ENCODE results near the gene GHRL.

Gene GHRL

DNA sequence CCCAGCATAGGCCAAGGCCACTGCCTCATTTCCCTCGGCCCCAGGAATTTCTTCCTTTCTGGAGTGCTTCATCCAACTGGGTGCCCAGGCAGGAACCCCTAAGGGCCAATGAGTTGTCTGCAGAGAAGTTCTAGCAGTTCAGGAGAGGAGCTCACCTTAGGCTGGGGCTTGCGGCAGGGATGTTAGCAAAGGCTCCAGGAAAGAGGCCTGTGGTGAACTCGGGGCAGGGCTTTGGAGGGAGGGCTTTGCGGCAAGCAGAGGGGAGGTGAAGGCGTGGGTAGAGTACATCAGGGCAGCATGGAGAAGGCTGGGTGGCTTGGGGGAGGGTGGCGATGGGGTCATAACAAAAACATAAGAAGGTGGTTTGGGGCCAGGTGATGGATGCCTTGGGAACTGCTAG is 1.1 kb downstream of the GHRL start:
- H3K4me1 Mint-ChIP-seq = peaks cover 33% of the 10 kb centered on the region
- no peak overlapping the region for H3K4me3 Mint-ChIP-seq

DNA sequence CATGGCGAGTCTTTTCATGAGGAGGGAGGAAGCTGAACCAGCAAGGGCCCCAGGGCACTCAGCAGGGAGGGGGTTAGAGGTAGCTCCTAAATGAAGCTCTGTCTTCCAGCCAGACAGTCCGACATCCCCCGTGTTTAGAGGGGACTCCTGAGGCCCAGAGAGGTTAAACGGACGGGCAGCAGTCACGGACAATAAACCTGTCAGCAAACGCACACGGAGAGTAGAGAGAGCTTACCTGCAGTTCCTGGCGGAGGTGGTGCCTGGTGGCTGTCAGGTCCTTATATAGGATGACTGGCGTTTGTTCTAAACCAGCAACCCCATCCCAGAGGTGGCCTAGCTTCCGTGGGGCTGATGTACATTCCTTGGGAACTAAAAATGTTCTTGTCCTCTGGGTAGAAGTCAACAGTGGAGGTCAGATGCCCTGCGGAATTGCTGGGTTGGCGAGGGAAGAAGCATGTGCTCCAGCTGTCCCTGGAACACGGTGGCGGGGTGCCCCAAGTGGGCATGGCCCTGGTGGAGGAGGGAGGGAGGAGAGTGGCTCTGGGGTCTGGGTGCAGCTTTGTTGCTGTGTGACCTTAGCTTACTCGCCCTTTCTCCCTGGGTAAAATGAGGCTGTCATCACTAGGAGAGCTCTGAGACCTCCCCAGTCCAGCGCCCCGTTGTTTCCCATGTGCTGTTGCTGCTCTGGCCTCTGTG is 2.1 kb downstream of the GHRL start:
- H3K27ac Mint-ChIP-seq = peak overlapping the region; percentile 74

More for the DNA sequence above, 1.1 kb downstream of the GHRL start:
- Mint-ChIP-seq H3K27ac (peak overlapping the region; percentile 74), H3K36me3 (peaks cover 29% of the 10 kb centered on the region), H3K9me3 (no peaks in the 10 kb centered on the region), H3K27me3 (no peaks in the 10 kb centered on the region)
- no peak for ATAC-seq

DNA sequence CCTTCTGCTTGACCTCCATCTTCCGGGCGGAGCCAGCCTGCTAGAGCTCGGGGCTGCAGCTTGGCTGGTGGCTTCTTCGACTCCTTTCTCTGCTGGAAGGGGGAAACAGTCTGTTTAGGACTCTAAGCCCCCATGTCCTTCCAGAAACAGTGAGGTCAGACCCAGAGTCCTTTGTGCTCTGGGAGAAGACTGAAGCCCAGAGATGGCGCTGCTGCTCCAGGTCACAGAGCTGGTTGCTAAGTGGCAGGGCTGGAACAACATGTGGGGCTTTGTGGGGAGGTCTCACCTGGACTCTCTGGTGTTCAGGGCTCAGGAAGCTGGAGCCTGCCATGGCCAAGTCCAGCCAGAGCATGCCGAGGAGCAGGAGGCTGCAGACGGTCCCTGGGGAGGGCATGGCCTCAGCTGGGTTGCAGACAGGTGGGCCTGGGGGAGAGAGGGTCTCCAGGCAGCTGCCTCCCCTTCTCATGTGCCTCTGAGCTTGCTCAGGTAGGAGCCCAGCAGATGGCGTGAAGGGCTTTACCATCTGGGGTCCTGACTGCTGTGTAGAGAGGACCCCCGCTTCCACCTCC is 2.9 kb downstream of the GHRL start:
- no peak overlapping the region for H3K27ac Mint-ChIP-seq
- peaks cover 44% of the 10 kb centered on the region for H3K4me1 Mint-ChIP-seq
- no peak for ATAC-seq
- H3K4me3 Mint-ChIP-seq = no peak overlapping the region
- no peaks in the 10 kb centered on the region for H3K9me3 Mint-ChIP-seq
- peaks cover 31% of the 10 kb centered on the region for H3K36me3 Mint-ChIP-seq
- no peaks in the 10 kb centered on the region for H3K27me3 Mint-ChIP-seq

More for the DNA sequence above, 2.1 kb downstream of the GHRL start:
- H3K4me1 Mint-ChIP-seq = peaks cover 36% of the 10 kb centered on the region
- no peaks in the 10 kb centered on the region for H3K9me3 Mint-ChIP-seq
- ATAC-seq = no peak
- H3K27me3 Mint-ChIP-seq = no peaks in the 10 kb centered on the region
- H3K4me3 Mint-ChIP-seq = no peak overlapping the region
- H3K36me3 Mint-ChIP-seq = peaks cover 28% of the 10 kb centered on the region

DNA sequence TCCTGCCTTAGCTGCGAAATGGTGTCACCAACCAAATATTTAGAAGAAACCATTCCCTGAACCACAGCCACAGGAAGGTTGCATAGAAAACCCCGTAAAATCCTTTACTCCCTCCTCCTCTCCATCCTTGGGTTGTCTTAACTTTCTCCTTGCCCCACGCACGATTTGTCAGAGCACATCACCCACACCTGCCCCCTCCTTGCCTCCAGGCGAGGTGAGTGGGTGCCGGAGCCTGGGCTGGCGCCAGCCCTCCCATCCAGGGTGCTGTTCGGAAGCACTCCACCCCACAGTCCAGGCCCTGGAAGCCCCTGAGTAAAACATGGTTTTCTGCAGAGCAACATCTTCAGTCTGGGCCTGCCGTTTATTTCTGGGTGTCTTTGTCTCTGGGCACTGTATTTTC is 3.7 kb downstream of the GHRL start:
- no peak for ATAC-seq
- no peaks in the 10 kb centered on the region for H3K27me3 Mint-ChIP-seq
- peaks cover 46% of the 10 kb centered on the region for H3K4me1 Mint-ChIP-seq
- no peak overlapping the region for H3K27ac Mint-ChIP-seq
- H3K36me3 Mint-ChIP-seq = peaks cover 24% of the 10 kb centered on the region
- no peak overlapping the region for H3K4me3 Mint-ChIP-seq
- H3K9me3 Mint-ChIP-seq = no peaks in the 10 kb centered on the region

DNA sequence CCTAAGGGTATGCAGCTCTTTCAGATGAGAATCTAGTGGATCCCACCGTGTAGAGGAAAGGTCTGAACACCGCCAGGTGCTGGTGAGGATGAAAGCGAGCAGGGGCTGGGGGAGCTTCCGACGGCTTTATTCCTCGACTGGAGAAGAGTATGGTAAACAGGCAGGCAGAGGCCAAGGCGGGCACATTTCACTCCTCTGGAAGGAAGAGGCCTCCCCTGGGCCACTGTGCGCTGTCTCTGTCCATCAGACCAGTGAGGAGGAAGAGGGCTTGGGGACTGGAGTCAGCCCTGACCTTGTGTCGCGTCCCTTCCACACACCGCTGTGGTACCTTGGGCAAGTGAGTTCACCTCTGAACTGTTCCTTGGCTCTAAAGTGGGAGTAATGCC is 4.2 kb downstream of the GHRL start:
- H3K36me3 Mint-ChIP-seq = peaks cover 22% of the 10 kb centered on the region
- H3K4me3 Mint-ChIP-seq = no peak overlapping the region
- peaks cover 46% of the 10 kb centered on the region for H3K4me1 Mint-ChIP-seq
- H3K27me3 Mint-ChIP-seq = no peaks in the 10 kb centered on the region
- H3K27ac Mint-ChIP-seq = no peak overlapping the region
- ATAC-seq = no peak
- H3K9me3 Mint-ChIP-seq = no peaks in the 10 kb centered on the region

DNA sequence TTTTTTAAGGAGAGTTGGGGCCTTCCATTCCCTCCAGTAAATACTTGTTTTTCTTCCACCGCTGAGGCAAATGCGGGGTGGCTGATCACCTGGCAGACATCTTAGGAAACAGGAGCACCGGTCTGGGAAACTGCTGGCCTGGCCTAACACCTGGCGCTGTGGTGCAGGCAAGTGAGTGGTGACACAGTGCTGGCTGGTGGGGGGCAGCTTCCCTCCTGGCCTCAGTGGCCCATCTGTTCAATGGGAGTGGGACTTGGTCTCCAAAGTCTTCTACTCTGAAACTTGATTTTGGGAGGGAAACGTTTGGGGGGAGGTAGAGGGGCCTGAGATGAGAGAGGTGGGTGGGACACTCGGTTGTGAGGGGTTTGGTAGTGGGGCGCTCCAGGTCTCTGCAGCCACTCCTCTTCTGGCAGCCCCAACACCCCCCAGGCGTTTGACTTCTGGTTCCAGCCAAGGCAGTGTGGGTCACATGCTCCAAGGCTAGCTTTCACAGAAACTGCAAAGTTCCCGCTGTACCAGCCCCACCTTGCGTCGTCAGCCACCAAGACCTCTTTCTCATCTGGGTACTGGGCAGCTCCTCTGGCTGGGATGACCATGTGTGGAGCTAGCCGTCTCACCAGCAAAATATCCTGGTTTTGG is 4.7 kb downstream of the GHRL start:
- no peak for ATAC-seq
- H3K9me3 Mint-ChIP-seq = no peaks in the 10 kb centered on the region
- H3K27ac Mint-ChIP-seq = no peak overlapping the region
- H3K27me3 Mint-ChIP-seq = no peaks in the 10 kb centered on the region
- H3K4me3 Mint-ChIP-seq = no peak overlapping the region
- H3K36me3 Mint-ChIP-seq = peaks cover 22% of the 10 kb centered on the region
- peaks cover 43% of the 10 kb centered on the region for H3K4me1 Mint-ChIP-seq

DNA sequence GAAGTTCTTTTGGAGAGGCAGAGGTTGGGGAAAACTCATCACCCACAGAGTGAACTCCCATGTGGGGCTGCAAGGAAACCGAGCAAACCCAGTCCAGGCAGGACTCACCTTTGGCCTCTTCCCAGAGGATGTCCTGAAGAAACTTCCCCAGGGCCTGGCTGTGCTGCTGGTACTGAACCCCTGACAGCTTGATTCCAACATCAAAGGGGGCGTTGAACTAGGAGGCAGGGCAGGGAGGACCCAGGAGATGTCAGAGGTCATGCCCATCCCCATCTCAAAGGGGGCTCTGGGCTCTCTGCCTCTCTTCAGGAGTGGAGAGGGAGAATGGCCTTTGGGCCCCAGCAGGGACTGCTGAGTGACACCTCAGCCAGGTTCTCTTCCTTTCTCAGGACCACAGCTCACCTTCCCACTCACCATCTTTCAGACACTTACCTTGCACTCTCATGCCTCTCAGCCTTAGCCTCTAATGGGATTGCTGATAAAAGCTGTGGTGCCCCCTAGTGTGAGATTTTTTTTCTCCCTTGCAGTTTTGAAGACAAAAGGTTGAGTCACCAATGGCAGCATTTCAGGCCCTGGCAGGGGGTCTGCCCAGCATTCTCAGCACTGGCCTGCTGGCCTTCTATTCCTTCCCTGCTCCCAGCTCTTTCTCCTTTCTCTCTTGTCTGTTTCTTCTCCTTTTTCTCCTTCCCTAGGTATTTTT is 6.0 kb downstream of the GHRL start:
- no peak overlapping the region for H3K27ac Mint-ChIP-seq
- no peak overlapping the region for H3K4me3 Mint-ChIP-seq
- H3K27me3 Mint-ChIP-seq = no peaks in the 10 kb centered on the region
- ATAC-seq = no peak
- H3K9me3 Mint-ChIP-seq = no peaks in the 10 kb centered on the region
- H3K4me1 Mint-ChIP-seq = peaks cover 30% of the 10 kb centered on the region
- H3K36me3 Mint-ChIP-seq = peaks cover 30% of the 10 kb centered on the region

DNA sequence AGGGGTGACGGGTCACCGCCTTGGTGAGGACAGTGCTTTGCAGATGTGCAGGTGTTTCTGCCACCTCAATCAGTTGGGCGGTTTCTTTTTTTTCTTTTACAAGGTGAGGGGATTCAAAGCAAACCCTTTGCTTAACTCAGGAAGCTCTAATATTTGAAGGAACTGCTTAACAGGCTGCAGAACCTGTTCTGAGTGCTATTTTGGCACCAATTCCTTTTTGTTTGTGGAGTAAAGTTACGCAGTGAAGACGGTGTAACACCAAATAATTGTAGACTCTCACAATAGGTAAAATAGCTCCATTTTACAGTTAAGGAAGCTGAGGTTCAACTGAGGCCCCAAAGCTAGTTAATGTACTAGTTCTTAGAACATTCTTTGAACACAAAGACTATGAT is 6.6 kb downstream of the GHRL start:
- Mint-ChIP-seq H3K4me1 (peaks cover 24% of the 10 kb centered on the region), H3K9me3 (no peaks in the 10 kb centered on the region), H3K27ac (no peak overlapping the region), H3K36me3 (peaks cover 30% of the 10 kb centered on the region), H3K4me3 (no peak overlapping the region), H3K27me3 (no peaks in the 10 kb centered on the region)
- ATAC-seq = no peak

DNA sequence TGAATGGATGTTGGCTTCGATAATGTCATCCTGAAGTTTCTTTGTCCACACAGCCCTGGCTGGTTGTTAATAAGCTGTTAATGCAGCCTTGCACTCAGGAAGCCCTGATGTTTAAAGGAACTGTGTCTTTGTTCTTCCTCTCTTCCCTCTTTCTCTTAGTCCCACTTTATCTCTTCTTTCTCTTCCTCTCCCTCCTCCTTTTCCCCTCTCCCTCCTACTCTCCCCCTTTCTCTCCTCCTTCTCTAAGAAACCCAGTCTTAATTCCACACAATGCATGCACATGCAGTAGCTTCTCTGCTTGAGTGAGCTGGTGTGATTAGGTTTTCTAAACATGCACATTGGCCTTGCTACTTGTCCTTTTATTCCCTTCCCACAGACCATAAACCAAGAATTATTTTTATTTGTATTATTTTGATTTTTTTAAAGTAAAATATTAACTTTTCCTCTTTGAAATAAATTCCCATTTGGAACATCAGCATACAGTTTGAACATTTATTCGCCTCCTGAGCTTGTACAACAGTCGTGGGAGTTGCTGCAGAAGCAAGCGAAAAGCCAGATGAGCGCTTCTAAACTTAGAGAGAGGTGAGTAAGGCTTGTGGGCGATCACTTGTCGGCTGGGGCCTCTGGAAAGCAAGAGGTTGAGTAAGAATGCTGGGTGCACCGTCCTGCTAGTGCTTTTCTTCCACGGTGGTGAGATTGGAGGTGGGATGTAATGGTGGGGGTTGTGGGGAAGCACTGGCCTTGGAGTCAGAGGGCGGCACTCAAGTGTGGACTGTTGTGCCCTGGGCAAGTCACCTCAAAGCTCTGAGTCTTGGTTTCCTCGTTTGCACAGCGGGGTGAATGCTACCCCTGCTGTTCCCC is 7.2 kb downstream of the GHRL start:
- H3K4me3 Mint-ChIP-seq = no peak overlapping the region

DNA sequence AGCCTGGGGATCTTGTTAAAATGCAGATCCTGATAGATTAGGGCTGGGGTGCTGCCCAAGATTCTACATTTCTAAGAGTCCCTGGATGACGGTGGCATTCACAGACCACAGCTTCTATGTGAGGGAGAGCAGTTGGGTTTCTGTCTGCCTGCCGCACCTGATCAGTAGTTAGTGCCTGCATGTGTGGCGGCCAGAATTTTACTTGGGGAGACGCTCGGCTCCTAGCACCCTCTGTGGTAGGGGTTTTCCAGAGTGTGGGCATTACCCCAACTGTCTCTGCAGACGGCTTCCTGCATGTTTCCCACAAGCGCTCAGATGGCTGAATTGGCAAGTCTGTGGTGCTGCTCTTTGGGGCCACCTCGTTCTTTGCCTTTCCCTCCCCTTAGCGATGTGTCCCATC is 8.3 kb downstream of the GHRL start:
- Mint-ChIP-seq H3K27ac (peak overlapping the region; percentile 3), H3K27me3 (no peaks in the 10 kb centered on the region), H3K4me3 (no peak overlapping the region), H3K4me1 (peaks cover 22% of the 10 kb centered on the region), H3K9me3 (no peaks in the 10 kb centered on the region), H3K36me3 (peaks cover 32% of the 10 kb centered on the region)
- ATAC-seq = peak; percentile 70

More for the DNA sequence above, 7.2 kb downstream of the GHRL start:
- H3K27me3 Mint-ChIP-seq = no peaks in the 10 kb centered on the region
- H3K36me3 Mint-ChIP-seq = peaks cover 30% of the 10 kb centered on the region
- H3K9me3 Mint-ChIP-seq = no peaks in the 10 kb centered on the region
- no peak for ATAC-seq
- H3K4me1 Mint-ChIP-seq = peaks cover 22% of the 10 kb centered on the region
- peak overlapping the region; percentile 3 for H3K27ac Mint-ChIP-seq

DNA sequence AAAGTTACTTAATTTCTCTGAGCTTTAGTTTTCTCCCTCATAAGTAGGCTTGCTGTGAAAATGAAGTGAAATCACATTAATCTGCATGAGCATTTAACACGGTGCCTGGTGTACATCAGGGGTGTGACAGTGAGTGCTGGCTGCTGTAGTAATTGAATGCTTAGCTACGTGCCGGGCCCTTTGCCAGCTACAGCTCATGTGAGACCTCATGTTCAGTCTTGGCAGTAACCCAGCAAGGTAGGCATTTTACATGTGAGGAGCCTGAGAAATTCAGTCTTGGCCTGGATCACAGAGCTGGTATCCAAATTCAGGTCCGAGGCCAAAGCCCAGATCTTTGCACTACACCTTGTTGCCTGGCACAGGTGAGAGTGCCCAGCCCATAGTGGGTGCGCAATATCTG is 9.1 kb downstream of the GHRL start:
- Mint-ChIP-seq H3K4me3 (no peak overlapping the region), H3K9me3 (no peaks in the 10 kb centered on the region), H3K36me3 (peaks cover 40% of the 10 kb centered on the region), H3K4me1 (peaks cover 22% of the 10 kb centered on the region), H3K27ac (peak overlapping the region; percentile 3), H3K27me3 (no peaks in the 10 kb centered on the region)
- no peak for ATAC-seq

DNA sequence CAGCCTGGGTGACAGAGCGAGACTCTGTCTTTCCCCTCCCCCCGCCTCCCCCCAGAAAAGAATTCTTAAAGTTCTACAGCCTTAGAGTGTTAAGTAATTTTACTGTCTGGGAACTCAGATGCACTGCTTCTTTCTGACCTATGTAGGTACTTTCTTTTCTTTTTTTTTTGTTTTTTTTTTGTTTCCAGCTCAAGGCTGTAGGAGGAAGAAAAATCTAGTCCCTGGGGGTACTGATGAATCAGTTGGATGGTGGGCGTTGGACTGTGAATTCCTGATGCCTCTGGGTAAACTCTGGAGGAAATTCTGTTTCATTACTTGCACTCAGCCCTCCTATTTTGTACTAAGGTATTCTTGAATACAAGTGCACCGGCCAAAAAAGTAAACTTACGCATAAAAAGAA is 10.8 kb downstream of the GHRL start:
- H3K36me3 Mint-ChIP-seq = peaks cover 45% of the 10 kb centered on the region
- no peak overlapping the region for H3K4me3 Mint-ChIP-seq
- H3K9me3 Mint-ChIP-seq = no peaks in the 10 kb centered on the region
- ATAC-seq = no peak
- H3K27me3 Mint-ChIP-seq = no peaks in the 10 kb centered on the region
- no peak overlapping the region for H3K27ac Mint-ChIP-seq
- H3K4me1 Mint-ChIP-seq = peaks cover 22% of the 10 kb centered on the region

DNA sequence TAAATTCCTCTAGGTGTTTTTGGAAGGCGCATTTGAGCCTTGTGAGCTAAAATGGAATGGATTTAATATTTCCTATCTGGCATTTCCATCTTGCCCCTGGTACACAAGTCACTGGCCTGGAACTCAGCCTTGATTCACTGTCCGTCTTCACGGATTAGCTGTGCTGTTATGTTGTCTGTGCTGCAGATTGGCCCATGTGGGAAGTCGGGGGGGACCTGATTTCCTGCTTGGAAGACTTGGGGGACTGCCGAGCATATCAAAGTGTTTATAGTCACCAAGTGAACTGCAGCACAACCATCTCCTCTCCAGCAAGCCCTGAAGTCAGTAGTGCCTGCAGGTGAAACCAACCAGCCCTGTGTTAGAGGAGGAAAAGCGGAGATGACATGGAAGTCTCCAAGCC is 12.2 kb downstream of the GHRL start:
- Mint-ChIP-seq H3K4me1 (peaks cover 18% of the 10 kb centered on the region), H3K27me3 (no peaks in the 10 kb centered on the region), H3K27ac (no peak overlapping the region), H3K4me3 (no peak overlapping the region), H3K9me3 (no peaks in the 10 kb centered on the region), H3K36me3 (peaks cover 44% of the 10 kb centered on the region)
- no peak for ATAC-seq

DNA sequence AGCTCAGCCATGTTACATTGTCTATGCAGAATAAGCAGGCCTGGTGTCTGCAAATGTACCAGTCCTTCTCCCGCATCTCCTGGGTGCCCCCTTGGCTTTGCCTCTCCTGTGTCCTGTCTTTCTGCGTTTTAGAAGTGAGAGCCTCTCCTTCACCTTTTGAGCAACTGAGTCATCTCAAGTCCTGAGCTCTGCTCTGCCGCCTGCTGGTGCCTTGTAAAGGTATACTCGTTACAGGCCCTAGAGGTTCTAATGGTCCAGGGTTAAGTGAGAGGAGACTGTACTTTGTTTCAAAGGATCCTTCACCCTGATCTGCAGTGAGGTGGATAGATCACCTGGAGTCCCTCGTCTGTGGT is 12.6 kb downstream of the GHRL start:
- Mint-ChIP-seq H3K36me3 (peaks cover 40% of the 10 kb centered on the region), H3K4me3 (no peak overlapping the region), H3K9me3 (no peaks in the 10 kb centered on the region), H3K4me1 (peaks cover 14% of the 10 kb centered on the region), H3K27me3 (no peaks in the 10 kb centered on the region), H3K27ac (no peak overlapping the region)
- no peak for ATAC-seq

Data from stimulated activated memory B cell treated with anti-CD40 and anti-IgM and Interleukin-4, amounts not matched to agents 10 μg/mL and 1 μg/mL and 100 μg/mL, for 72 hours (primary cell).